Activated T-cell treated with anti-CD3 and anti-CD28 coated beads for 1 hour (primary cell): ENCODE measurements around the gene DYNLT2B.
"Not testable (repeated sequence)": the region's sequence is repeated elsewhere in the genome, so short reads cannot be mapped to it uniquely, and the experiment has no call there.

Experiments used
- DNase-seq: peaks from one replicate; pipeline ENCODE4 v3.0.0-alpha.2; 2020; ENCODE audit warnings: low read depth

DYNLT2B gene

GRCh38 chr3:196317687-196318467 is at the start of gene DYNLT2B:
TSS of gene DYNLT2B (minus strand) at chr3:196318240. CDS start at chr3:196318152, 88 bp downstream.
- peak; percentile 78 for DNase-seq

DNA sequence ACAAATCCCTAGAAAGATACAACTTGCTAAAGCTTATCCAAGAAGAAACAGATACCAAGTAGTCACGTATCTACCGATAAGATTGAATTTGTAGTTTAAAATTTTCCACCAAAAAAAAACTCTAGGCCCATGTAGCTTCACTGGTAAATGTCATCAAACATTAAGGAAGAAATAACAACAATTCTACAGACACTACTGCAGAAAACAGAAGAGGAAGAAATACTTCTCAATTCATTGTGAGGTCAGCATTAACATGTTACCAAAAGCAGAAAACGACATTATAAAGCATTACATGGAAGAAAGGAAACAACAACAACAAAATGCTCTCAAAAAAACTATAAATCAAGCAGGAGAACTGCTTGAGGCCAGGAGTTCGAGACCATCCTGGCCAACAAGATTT is 47.7 kb upstream of the DYNLT2B start:
- no peak for DNase-seq

DNA sequence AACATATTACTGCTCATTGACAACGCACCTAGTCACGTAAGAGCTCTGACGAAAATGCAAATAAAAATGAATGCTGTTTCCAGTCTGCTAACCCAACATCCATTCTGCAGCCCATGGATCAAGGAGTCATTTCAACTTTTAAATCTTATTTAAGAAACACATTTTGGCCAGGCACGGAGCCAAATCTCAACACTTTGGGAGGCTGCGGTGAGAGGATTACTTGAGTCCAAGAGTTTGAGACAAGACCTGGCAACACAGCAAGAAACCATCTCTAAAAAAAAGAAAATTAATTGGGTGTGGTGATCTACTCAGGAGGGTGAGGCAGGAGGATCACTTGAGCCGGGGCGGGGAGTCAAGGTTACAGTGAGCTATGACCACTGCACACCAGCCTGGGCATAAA is 42.5 kb upstream of the DYNLT2B start:
- no peak for DNase-seq

- not testable (repeated sequence) for DNase-seq
Measured at GRCh38 chr3:196358540-196358939, 40.5 kb upstream of the DYNLT2B start.

GRCh38 chr3:196357905-196358304 is 39.9 kb upstream of the DYNLT2B start:
- no peak for DNase-seq

DNA sequence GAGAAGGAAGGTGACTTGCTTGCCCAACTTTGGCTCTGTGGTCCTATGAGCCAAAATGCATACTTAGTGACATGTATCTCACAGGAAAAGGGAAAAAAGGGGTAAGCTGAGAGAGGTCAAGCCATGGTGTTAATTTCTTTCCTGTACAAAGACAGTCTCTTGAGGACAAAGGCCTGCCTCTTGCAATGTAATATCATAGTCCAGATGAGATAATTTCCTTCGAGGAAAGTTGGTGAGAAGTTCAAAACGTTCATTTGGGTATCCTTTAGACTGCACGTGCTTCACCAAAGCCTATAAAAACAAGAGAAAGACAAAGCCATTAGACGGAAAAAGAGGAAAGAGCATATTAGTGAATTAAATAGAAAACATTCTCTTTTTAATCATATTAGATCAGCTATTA is 38.5 kb upstream of the DYNLT2B start:
- no peak for DNase-seq

GRCh38 chr3:196355668-196356067 is 37.6 kb upstream of the DYNLT2B start:
- no peak for DNase-seq

GRCh38 chr3:196354132-196354531 is 36.1 kb upstream of the DYNLT2B start:
- DNase-seq: no peak

GRCh38 chr3:196351541-196351940 is 33.5 kb upstream of the DYNLT2B start:
- no peak for DNase-seq

DNA sequence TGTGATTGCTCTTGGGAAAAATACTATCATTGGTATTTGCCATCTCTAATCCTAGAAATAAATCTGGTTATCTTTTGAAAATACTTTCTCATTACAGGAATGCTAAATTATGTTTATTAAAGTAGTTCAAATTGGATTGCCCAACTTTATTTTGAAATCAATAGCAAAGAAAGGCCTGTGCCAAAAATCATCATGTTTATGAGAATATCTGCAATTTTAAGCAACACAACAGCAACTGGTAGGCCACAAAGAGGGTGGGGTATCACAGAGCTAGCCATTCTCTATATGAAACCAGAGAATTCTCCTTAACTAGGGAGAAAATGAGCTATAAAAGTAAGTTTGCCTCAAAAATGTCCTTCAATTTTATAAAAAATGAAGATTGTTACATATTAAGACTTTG is 32.0 kb upstream of the DYNLT2B start:
- DNase-seq: no peak

GRCh38 chr3:196348698-196349097 is 30.7 kb upstream of the DYNLT2B start:
- no peak for DNase-seq

DNA sequence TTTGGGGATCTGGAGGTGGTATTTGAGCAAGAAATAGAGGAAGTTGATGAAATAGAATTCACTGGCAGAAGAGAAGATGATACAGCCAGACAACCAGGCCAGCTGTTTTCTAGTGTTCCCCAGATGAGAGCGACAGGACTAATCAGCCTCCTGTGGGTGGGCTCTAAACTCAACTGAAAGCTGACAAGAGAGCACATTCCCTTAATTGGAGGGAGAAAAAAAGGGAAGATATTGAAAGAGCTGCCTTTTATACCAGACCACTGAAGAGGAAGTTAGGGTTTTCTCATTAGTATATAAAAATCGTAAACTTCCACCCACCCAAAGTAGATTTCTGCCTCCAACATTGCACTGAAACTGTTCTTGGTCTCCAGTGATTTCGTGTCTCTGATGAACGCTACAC is 26.6 kb upstream of the DYNLT2B start:
- no peak for DNase-seq

DNA sequence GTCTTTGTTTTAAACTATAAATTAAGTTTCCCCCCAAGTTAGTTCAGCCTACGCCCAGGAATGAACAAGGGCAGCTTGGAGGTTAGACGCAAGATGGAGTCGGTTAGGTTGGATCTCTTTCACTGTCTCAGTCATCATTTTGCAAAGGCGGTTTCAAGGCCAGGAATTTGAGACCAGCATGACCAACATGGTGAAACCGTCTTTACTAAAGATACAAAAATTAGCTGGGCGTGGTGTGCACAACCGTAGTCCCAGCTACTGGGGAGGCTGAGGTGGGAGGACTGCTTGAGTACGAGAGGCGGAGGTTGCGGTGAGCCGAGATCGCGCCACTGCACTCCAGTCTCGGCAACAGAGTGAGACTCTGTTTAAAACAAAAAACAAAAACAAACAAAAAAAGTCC is 25.9 kb upstream of the DYNLT2B start:
- DNase-seq: not testable (repeated sequence)

- DNase-seq: no peak
Measured at GRCh38 chr3:196341137-196341536, 23.1 kb upstream of the DYNLT2B start.

DNA sequence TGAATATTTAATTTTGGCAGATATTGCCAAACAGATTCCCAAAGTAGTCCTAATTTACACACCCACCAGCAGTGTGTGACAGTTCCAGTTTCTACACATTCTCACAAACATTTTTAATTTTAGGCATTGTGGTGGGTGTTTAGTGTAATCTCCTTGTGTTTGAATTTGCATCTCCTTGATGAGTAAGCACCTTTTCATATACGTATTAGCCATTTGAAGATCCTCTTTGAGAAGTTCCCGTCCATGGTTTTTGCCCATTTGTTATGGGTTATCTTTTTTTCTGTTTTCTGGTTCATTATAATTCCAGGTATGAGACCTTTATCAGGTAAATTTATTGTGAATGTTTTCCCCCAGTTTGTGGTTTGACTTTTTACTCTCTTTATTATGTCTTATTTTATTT is 22.4 kb upstream of the DYNLT2B start:
- no peak for DNase-seq

DNA sequence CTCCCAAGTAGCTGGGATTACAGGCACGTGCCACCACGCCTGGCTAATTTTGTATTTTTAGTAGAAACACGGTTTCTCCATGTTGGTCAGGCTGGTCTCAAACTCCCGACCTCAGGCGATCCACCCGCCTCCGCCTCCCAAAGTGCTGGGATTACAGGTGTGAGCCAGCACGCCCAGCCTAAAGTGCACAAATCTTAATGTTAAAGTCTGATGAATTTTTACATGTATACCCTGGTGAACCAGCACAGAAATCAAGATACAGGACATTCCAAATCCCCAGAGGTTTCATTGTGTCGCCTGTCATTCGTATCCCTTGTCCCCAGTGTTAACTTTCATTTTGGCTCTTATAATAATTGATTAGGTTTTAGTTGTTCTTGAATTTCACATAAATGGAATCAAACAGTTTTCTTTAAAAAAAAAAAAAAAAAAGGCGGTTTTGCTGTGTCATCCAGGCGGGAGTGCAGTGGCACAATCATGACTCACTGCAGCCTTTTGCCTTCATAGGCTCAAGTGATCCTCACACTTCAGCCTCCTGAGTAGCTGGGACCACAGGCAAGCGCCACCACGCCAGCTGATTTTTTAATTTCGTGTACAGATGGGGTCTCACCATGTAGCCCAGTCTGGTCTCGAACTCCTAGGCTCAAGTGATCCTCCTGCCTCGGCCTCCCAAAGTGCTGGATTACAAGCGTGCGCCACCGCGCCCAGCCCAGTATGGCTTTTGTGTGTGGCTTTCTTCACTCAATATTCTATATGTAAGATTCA is 21.6 kb upstream of the DYNLT2B start:
- DNase-seq: no peak

GRCh38 chr3:196339044-196339443 is 21.0 kb upstream of the DYNLT2B start:
- no peak for DNase-seq

DNA sequence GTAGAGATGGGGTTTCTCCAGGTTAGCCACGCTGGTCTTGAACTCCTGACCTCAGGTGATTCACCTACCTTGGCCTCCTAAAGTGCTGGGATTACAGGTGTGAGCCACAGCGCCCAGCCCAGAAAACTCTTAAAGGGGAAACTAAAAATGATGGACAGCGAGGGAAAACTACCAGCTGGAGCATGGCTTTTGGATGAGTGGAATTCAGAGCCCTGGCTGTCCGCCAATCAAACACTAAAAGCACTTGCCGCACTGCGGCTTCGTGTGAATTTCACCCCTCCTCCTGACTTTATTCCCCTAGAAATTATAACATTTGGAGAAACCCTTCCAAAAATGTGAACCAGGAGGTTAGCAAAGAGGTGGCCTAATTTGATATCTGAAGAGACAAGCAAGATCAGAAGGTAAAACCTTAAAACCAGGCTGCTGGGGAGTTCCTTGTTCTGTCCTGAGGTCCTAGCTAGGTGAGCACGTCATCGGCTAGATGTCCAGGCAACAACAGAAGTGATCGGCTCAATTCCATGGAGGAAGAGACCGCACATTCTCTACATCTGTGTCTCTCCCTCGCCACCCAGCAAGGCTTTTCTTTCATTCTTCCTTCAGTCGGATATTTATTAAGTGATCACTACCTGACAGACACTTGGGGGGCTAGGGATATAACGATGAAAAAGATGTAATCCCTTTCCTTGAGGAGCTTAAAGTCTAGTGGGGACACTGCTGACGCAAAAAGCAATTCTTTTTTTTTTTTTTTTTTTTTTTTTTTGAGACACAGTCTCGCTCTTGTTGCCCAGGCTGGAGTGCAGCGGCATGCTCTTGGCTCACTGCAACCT is 18.5 kb upstream of the DYNLT2B start:
- DNase-seq: no peak

GRCh38 chr3:196335503-196335948 is 17.5 kb upstream of the DYNLT2B start:
- DNase-seq: no peak

DNA sequence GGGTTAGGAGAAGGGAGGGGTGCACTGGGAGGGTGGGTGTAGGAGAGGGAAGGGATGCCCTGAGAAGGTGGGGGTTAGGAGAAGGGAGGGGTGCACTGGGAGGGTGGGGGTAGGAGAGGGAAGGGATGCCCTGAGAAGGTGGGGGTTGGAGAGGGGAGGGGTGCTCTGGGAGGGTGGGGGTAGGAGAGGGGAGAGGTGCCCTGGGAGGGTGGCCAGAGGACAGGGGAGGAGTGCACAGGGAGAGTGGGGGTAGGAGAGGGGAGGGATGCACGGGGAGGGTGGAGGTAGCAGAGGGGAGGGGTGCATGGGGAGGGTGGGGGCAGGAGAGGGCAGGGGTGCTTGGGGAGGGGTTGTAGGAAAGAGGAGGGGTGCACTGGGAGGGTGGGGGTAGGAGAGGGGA is 16.9 kb upstream of the DYNLT2B start:
- DNase-seq: no peak

DNA sequence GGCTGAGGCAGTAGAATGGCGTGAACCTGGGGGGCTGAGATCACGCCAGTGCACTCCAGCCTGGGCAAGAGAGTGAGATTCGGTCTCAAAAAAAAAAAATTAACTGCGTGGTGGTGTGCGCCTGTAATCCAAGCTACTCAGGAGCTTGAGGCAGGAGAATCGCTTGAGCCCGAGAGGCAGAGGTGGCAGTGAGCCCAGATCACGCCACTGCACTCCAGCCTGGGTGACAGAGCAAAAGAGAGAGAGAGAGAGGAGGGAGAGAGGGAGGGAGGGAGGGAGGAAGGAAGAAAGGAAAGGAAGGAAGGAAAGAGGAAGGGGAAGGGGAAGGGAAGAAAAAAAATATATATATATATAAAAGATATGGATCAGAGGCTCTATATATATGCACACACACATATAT is 14.1 kb upstream of the DYNLT2B start:
- DNase-seq: no peak

GRCh38 chr3:196327405-196327804 is 9.4 kb upstream of the DYNLT2B start:
- DNase-seq: no peak

- no peak for DNase-seq
Measured at GRCh38 chr3:196326936-196327335, 8.9 kb upstream of the DYNLT2B start.
